GM23338 (cell line): ENCODE data around the gene ARHGDIA. TPM values are rescaled to one million over a fixed set of nuclear protein-coding genes. Genes with fewer than 3 reads are reported as not detected.

Experiments used
- ATAC-seq: fragments of 200-7000 bp; cut with Tn5 transposase; 3 replicates; pipeline ENCODE4 v1.9.1; 2020
- DNase-seq: peaks from one replicate; pipeline ENCODE4 v3.0.0-alpha.2; 2015; ENCODE audit warnings: low spot score
- H2AFZ ChIP-seq: fragments of 200-600 bp; sonication (generic); 2 replicates; pipeline ENCODE4 v1.8.0; 2016; ENCODE audit warnings: antibody characterized with exemption, mild to moderate bottlenecking, moderate library complexity
- H3F3A ChIP-seq: fragments of 200-600 bp; sonication (generic); replicated peaks from 2 replicates; pipeline ENCODE4 v1.8.0; 2017; ENCODE audit warnings: antibody characterized with exemption, mixed run types, low read depth
- H3K27ac ChIP-seq: fragments of 200-600 bp; sonication (generic); 2 replicates; pipeline ENCODE4 v1.6.1; 2016; ENCODE audit warnings: low read depth
- H3K27me3 ChIP-seq: fragments of 200-600 bp; sonication (generic); 2 replicates; pipeline ENCODE4 v1.8.0; 2016; ENCODE audit warnings: mild to moderate bottlenecking, mixed run types, moderate library complexity; ENCODE audit not compliant: insufficient read depth
- H3K36me3 ChIP-seq: fragments of 200-600 bp; sonication (generic); 2 replicates; pipeline ENCODE4 v1.8.0; 2016; ENCODE audit warnings: mild to moderate bottlenecking; ENCODE audit not compliant: insufficient read depth
- H3K4me1 ChIP-seq: fragments of 200-600 bp; sonication (generic); 2 replicates; pipeline ENCODE4 v1.8.0; 2016; ENCODE audit warnings: mild to moderate bottlenecking, moderate library complexity; ENCODE audit not compliant: insufficient read depth
- H3K4me2 ChIP-seq: fragments of 200-600 bp; sonication (generic); 2 replicates; pipeline ENCODE4 v1.7.1; 2017; ENCODE audit warnings: mixed run types
- H3K4me3 ChIP-seq: fragments of 200-600 bp; sonication (generic); 2 replicates; pipeline ENCODE4 v1.6.1; 2016; ENCODE audit warnings: mixed run types
- H3K79me2 ChIP-seq: fragments of 200-600 bp; sonication (generic); replicated peaks from 2 replicates; pipeline ENCODE4 v1.8.0; 2017; ENCODE audit warnings: mild to moderate bottlenecking; ENCODE audit not compliant: insufficient read depth
- H3K9me2 ChIP-seq: fragments of 200-600 bp; sonication (generic); 2 replicates; pipeline ENCODE4 v1.8.0; 2017; ENCODE audit not compliant: insufficient read depth
- H4K20me1 ChIP-seq: fragments of 200-600 bp; sonication (generic); replicated peaks from 2 replicates; pipeline ENCODE4 v1.8.0; 2017; ENCODE audit warnings: mild to moderate bottlenecking; ENCODE audit not compliant: insufficient read depth
- H3K27ac Mint-ChIP-seq: 2 replicates; pipeline ENCODE4 v1.8.0; 2020; ENCODE audit warnings: inconsistent platforms, mild to moderate bottlenecking, moderate library complexity, mixed read lengths
- H3K27me3 Mint-ChIP-seq: 3 replicates; pipeline ENCODE4 v1.8.0; 2022; ENCODE audit warnings: low read depth, mild to moderate bottlenecking, moderate library complexity, mixed read lengths, inconsistent platforms; ENCODE audit not compliant: insufficient read depth, poor library complexity
- H3K36me3 Mint-ChIP-seq: 3 replicates; pipeline ENCODE4 v1.8.0; 2021; ENCODE audit warnings: low read depth, mild to moderate bottlenecking, inconsistent platforms, moderate library complexity, mixed read lengths
- H3K4me1 Mint-ChIP-seq: 3 replicates; pipeline ENCODE4 v1.8.0; 2020; ENCODE audit warnings: mild to moderate bottlenecking, inconsistent platforms, mixed read lengths
- H3K4me3 Mint-ChIP-seq: 3 replicates; pipeline ENCODE4 v1.8.0; 2021; ENCODE audit warnings: moderate library complexity, mild to moderate bottlenecking, inconsistent platforms, mixed read lengths
- H3K9me3 Mint-ChIP-seq: 3 replicates; pipeline ENCODE4 v1.8.0; 2020; ENCODE audit warnings: moderate library complexity, mild to moderate bottlenecking, inconsistent platforms, mixed read lengths
- CREB1 ChIP-seq: fragments of 250-450 bp; sonication (Bioruptor Pico); IDR thresholded peaks from 2 replicates; pipeline ENCODE4 v1.5.0; 2020; ENCODE audit warnings: low read depth, mild to moderate bottlenecking, moderate library complexity
- EZH2 ChIP-seq: fragments of 200-600 bp; sonication (generic); IDR thresholded peaks from one replicate; pipeline ENCODE4 v1.8.0; 2017; ENCODE audit warnings: antibody characterized with exemption, mild to moderate bottlenecking, low read depth; ENCODE audit not compliant: unreplicated experiment
- EZH2phosphoT487 ChIP-seq: fragments of 200-600 bp; sonication (generic); IDR thresholded peaks from one replicate; pipeline ENCODE4 v1.8.1; 2018; ENCODE audit warnings: antibody characterized with exemption; ENCODE audit not compliant: unreplicated experiment
- JUNB ChIP-seq: IDR thresholded peaks from one replicate; pipeline ENCODE4 v1.6.1; 2016; ENCODE audit warnings: antibody characterized with exemption; ENCODE audit not compliant: unreplicated experiment
- NANOG ChIP-seq: IDR thresholded peaks from 2 replicates; pipeline ENCODE4 v1.6.1; 2016; ENCODE audit warnings: antibody characterized with exemption, borderline replicate concordance
- POLR2AphosphoS5 ChIP-seq: IDR thresholded peaks from 2 replicates; pipeline ENCODE4 v1.6.1; 2016; ENCODE audit warnings: antibody characterized with exemption, low read depth
- STAT1 ChIP-seq: IDR thresholded peaks from one replicate; pipeline ENCODE4 v1.6.1; 2016; ENCODE audit warnings: antibody characterized with exemption; ENCODE audit not compliant: unreplicated experiment
- ZNF114 ChIP-seq: fragments of 250-450 bp; sonication (Bioruptor Pico); IDR thresholded peaks from 2 replicates; pipeline ENCODE4 v1.5.0; 2020; ENCODE audit warnings: mild to moderate bottlenecking, moderate library complexity
- ZNF331 ChIP-seq: fragments of 250-450 bp; sonication (Bioruptor Pico); IDR thresholded peaks from 2 replicates; pipeline ENCODE4 v1.5.0; 2020; ENCODE audit warnings: low read depth, mild to moderate bottlenecking, moderate library complexity
- polyA plus RNA-seq: library from polyadenylated mRNA; unstranded; fragments of >200 nt; fragmentation: Nextera tagmentation; extraction: Ambion mirVana; gene quantifications from 2 replicates; pipeline ENCODE4 v1.2.1, GENCODE V29; 2016
- total RNA-seq: library from RNA; depleted of rRNA; stranded (reverse); fragments of >200 nt; shearing (Covaris generic); gene quantifications from 2 replicates; pipeline ENCODE4 v1.2.3, GENCODE V29; 2014
- TF ChIP-seq, protein P1 (sequence below), 2 experiments: fragments of 200-600 bp in 1 of 2; sonication (generic) in 1 of 2; conservative IDR thresholded peaks; 2 replicates each; pipeline versions ENCODE4 v1.5.1 to v1.6.1; 2016 to 2017; ENCODE audit warnings: antibody characterized with exemption in 2 of 2, low read depth in 2 of 2, mild to moderate bottlenecking in 2 of 2, moderate library complexity in 1 of 2
- TF ChIP-seq, protein P2 (sequence below): IDR thresholded peaks from one replicate; pipeline ENCODE4 v1.6.1; 2018; ENCODE audit warnings: antibody characterized with exemption; ENCODE audit not compliant: unreplicated experiment
- TF ChIP-seq, protein P3 (sequence below): IDR thresholded peaks from 2 replicates; pipeline ENCODE4 v1.6.1; 2016; ENCODE audit warnings: antibody characterized with exemption

Gene ARHGDIA
- total and polyA plus RNA-seq, 2 experiments from 2014 or later: 125 to 140 TPM

DNA sequence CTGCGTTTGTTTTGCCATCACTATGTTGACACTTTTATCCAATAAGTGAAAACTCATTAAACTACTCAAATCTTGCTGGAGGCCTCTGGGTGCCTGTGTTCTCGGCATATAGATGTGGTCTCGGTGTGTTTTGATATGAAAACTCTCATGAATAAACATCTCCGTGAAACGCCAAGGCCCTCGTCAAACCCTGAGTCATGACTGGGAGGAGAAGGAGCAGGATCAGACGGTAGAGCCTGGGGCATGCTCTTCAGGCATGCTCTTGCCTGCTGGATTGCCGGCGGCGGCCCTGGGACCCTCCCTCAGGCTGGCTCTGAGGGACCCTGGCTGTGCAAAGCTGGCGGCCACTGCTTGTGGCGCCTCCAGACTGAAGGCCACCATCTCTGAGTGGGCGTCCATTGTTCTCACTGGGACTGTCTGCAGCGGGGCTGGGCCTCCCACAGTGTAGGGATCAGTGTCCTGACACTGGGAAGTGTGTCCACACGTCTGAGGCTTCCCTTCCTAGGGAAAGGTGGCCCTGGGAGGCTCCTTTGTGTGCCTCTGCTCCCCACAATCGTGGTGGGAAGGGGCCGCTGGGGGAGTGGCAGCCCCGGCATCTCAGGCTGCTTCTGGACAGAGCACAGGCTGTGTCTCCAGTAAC, 29.2 kb upstream of the ARHGDIA start (continued):
- TF ChIP-seq, protein P1, sequence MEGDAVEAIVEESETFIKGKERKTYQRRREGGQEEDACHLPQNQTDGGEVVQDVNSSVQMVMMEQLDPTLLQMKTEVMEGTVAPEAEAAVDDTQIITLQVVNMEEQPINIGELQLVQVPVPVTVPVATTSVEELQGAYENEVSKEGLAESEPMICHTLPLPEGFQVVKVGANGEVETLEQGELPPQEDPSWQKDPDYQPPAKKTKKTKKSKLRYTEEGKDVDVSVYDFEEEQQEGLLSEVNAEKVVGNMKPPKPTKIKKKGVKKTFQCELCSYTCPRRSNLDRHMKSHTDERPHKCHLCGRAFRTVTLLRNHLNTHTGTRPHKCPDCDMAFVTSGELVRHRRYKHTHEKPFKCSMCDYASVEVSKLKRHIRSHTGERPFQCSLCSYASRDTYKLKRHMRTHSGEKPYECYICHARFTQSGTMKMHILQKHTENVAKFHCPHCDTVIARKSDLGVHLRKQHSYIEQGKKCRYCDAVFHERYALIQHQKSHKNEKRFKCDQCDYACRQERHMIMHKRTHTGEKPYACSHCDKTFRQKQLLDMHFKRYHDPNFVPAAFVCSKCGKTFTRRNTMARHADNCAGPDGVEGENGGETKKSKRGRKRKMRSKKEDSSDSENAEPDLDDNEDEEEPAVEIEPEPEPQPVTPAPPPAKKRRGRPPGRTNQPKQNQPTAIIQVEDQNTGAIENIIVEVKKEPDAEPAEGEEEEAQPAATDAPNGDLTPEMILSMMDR (conservative IDR thresholded peaks at IDR 0.05; ENCODE audit: low read depth in 2 of 2): no peak
- TF ChIP-seq, protein P2, sequence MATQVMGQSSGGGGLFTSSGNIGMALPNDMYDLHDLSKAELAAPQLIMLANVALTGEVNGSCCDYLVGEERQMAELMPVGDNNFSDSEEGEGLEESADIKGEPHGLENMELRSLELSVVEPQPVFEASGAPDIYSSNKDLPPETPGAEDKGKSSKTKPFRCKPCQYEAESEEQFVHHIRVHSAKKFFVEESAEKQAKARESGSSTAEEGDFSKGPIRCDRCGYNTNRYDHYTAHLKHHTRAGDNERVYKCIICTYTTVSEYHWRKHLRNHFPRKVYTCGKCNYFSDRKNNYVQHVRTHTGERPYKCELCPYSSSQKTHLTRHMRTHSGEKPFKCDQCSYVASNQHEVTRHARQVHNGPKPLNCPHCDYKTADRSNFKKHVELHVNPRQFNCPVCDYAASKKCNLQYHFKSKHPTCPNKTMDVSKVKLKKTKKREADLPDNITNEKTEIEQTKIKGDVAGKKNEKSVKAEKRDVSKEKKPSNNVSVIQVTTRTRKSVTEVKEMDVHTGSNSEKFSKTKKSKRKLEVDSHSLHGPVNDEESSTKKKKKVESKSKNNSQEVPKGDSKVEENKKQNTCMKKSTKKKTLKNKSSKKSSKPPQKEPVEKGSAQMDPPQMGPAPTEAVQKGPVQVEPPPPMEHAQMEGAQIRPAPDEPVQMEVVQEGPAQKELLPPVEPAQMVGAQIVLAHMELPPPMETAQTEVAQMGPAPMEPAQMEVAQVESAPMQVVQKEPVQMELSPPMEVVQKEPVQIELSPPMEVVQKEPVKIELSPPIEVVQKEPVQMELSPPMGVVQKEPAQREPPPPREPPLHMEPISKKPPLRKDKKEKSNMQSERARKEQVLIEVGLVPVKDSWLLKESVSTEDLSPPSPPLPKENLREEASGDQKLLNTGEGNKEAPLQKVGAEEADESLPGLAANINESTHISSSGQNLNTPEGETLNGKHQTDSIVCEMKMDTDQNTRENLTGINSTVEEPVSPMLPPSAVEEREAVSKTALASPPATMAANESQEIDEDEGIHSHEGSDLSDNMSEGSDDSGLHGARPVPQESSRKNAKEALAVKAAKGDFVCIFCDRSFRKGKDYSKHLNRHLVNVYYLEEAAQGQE: no peak

DNA sequence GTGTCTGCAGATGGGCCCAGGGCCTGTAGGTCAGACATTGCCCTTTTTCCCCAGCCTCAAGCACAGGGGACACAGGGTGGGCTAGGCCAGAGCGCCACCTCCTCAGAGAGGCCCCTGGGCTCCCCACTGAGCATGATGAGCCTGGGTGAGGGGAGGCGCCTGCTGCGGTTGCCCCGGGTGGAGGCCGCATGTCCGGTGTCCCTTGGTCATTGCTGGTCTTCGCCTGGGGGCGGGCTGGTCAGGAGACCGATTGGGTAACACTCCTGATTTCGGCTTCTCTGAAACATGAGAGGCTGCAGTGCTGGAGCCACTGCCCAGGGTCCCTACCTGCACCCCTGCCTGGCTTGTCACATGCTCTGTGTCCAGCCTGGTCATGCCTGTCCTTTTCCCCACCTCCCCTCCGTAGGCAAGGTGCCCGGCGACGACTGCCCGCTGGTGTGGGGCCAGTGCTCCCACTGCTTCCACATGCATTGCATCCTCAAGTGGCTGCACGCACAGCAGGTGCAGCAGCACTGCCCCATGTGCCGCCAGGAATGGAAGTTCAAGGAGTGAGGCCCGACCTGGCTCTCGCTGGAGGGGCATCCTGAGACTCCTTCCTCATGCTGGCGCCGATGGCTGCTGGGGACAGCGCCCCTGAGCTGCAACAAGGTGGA, 28.5 kb upstream of the ARHGDIA start:
- Histone ChIP-seq H2AFZ (no peak overlapping the region), H3K4me1 (no peaks in the 10 kb centered on the region; the same call in 1 of the 2 replicates), H3K79me2 (no peaks in the 10 kb centered on the region; the same call in 1 of the 2 replicates), H3F3A (peaks cover 15% of the 10 kb centered on the region), H3K9me2 (no peaks in the 10 kb centered on the region), H3K27me3 (peaks cover 18% of the 10 kb centered on the region), H3K36me3 (peaks cover 26% of the 10 kb centered on the region; the same call in 1 of the 2 replicates), H4K20me1 (0 out of 2 replicates have a peak, but pooled peaks cover 7% of the 10 kb centered on the region), H3K27ac (no peak overlapping the region), H3K4me3 (no peak overlapping the region), H3K4me2 (no peak overlapping the region)
- H3K9me3 Mint-ChIP-seq: no peaks in the 10 kb centered on the region
- H3K4me1 Mint-ChIP-seq: peaks cover 3% of the 10 kb centered on the region; the same call in 2 of the 3 replicates
- ATAC-seq: no peak
- no peak overlapping the region for H3K4me3 Mint-ChIP-seq
- no peak for DNase-seq
- no peak overlapping the region for H3K27ac Mint-ChIP-seq
- H3K27me3 Mint-ChIP-seq: peaks cover 26% of the 10 kb centered on the region
- peaks cover 38% of the 10 kb centered on the region for H3K36me3 Mint-ChIP-seq
- TF ChIP-seq, protein P1 (conservative IDR thresholded peaks at IDR 0.05; ENCODE audit: low read depth in 2 of 2): no peak
- TF ChIP-seq, protein P2: no peak
- TF ChIP-seq STAT1 (no peak), EZH2 (no peak), ZNF114 (CRISPR knock-in tag) (no peak), NANOG (no peak), JUNB (no peak), ZNF331 (CRISPR knock-in tag) (no peak), EZH2phosphoT487 (no peak), CREB1 (no peak), POLR2AphosphoS5 (no peak)
- TF ChIP-seq, protein P3, sequence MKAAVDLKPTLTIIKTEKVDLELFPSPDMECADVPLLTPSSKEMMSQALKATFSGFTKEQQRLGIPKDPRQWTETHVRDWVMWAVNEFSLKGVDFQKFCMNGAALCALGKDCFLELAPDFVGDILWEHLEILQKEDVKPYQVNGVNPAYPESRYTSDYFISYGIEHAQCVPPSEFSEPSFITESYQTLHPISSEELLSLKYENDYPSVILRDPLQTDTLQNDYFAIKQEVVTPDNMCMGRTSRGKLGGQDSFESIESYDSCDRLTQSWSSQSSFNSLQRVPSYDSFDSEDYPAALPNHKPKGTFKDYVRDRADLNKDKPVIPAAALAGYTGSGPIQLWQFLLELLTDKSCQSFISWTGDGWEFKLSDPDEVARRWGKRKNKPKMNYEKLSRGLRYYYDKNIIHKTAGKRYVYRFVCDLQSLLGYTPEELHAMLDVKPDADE: no peak
